Activated T-helper 1 cell treated with Interleukin-2 at 50 U/mL for 16 hours (primary cell): ENCODE data around the gene ATP8A2.
"Not testable (repeated sequence)": the region's sequence is repeated elsewhere in the genome, so short reads cannot be mapped to it uniquely, and the experiment has no call there.

ENCODE experiments used
- DNase-seq: peaks from one replicate; pipeline ENCODE4 v3.0.0-alpha.2; 2020; ENCODE audit warnings: low read depth

Gene ATP8A2

GRCh38 chr13:25768376-25768775 is 396.6 kb downstream of the ATP8A2 start:
- no peak for DNase-seq

- DNase-seq = no peak
Measured at GRCh38 chr13:25768838-25769237, 397.1 kb downstream of the ATP8A2 start.

- no peak for DNase-seq
Measured at GRCh38 chr13:25770601-25771000, 398.8 kb downstream of the ATP8A2 start.

GRCh38 chr13:25771202-25771601 is 399.4 kb downstream of the ATP8A2 start:
- no peak for DNase-seq

- no peak for DNase-seq
Measured at GRCh38 chr13:25771641-25772478, 400.1 kb downstream of the ATP8A2 start.

GRCh38 chr13:25772534-25772933 is 400.8 kb downstream of the ATP8A2 start:
- not testable (repeated sequence) for DNase-seq

- DNase-seq = not testable (repeated sequence)
Measured at GRCh38 chr13:25774056-25774455, 402.3 kb downstream of the ATP8A2 start.

- DNase-seq = no peak
Measured at GRCh38 chr13:25775275-25775674, 403.5 kb downstream of the ATP8A2 start.

- DNase-seq = no peak
Measured at GRCh38 chr13:25775986-25776385, 404.2 kb downstream of the ATP8A2 start.

GRCh38 chr13:25776722-25777121 is 404.9 kb downstream of the ATP8A2 start:
- DNase-seq = no peak

GRCh38 chr13:25777509-25777908 is 405.7 kb downstream of the ATP8A2 start:
- no peak for DNase-seq

GRCh38 chr13:25778365-25778764 is 406.6 kb downstream of the ATP8A2 start:
- no peak for DNase-seq

GRCh38 chr13:25778808-25779305 is 407.1 kb downstream of the ATP8A2 start:
- no peak for DNase-seq

GRCh38 chr13:25783076-25783475 is 411.3 kb downstream of the ATP8A2 start:
- no peak for DNase-seq

GRCh38 chr13:25783601-25784024 is 411.8 kb downstream of the ATP8A2 start:
- no peak for DNase-seq

- no peak for DNase-seq
Measured at GRCh38 chr13:25784119-25784518, 412.3 kb downstream of the ATP8A2 start.

- not testable (repeated sequence) for DNase-seq
Measured at GRCh38 chr13:25790137-25790536, 418.4 kb downstream of the ATP8A2 start.

GRCh38 chr13:25795277-25795676 is 423.5 kb downstream of the ATP8A2 start:
- DNase-seq = no peak

GRCh38 chr13:25796474-25796873 is 424.7 kb downstream of the ATP8A2 start:
- DNase-seq = no peak

GRCh38 chr13:25798998-25799397 is 427.2 kb downstream of the ATP8A2 start:
- DNase-seq = no peak

- DNase-seq = no peak
Measured at GRCh38 chr13:25800523-25800922, 428.7 kb downstream of the ATP8A2 start.

GRCh38 chr13:25802579-25802978 is 430.8 kb downstream of the ATP8A2 start:
- DNase-seq = no peak

GRCh38 chr13:25803641-25804040 is 431.9 kb downstream of the ATP8A2 start:
- no peak for DNase-seq
